Left ventricle myocardium inferior (tissue), 1 donor: ENCODE results near the gene FIBIN. TPM values are rescaled to one million over a fixed set of nuclear protein-coding genes. Genes with fewer than 3 reads are reported as not detected.
"Not testable (repeated sequence)": the region's sequence is repeated elsewhere in the genome, so short reads cannot be mapped to it uniquely, and the experiment has no call there.

Source experiments
- DNase-seq: peaks from one replicate; pipeline ENCODE4 v3.0.0-alpha.2; 2020
- H3K27ac ChIP-seq: fragments of 200-600 bp; replicated peaks from 2 replicates; pipeline ENCODE4 v1.8.0; 2021
- H3K27me3 ChIP-seq: fragments of 200-600 bp; 2 replicates; pipeline ENCODE4 v1.8.0; 2021; ENCODE audit warnings: low read depth
- H3K36me3 ChIP-seq: fragments of 200-600 bp; 2 replicates; pipeline ENCODE4 v1.8.0; 2021
- H3K4me1 ChIP-seq: fragments of 200-600 bp; 2 replicates; pipeline ENCODE4 v1.8.0; 2021
- H3K4me3 ChIP-seq: fragments of 200-600 bp; 2 replicates; pipeline ENCODE4 v1.8.0; 2021; ENCODE audit warnings: mild to moderate bottlenecking, moderate library complexity
- H3K9me3 ChIP-seq: fragments of 200-600 bp; replicated peaks from 2 replicates; pipeline ENCODE4 v1.8.0; 2021
- intact Hi-C: fragments of 100-400 bp; cut with micrococcal nuclease; formaldehyde crosslinking; loops from one replicate; pipeline ENCODE4 v1.11.0; 2022
- total RNA-seq: library from RNA; stranded (reverse); fragmentation: NEBNext Ultra II Directional; extraction: Animal tissue kit (Norgen Biotek cat#: 25700); gene quantifications from one replicate; pipeline ENCODE4 v1.2.1, GENCODE V29; 2021
- TF ChIP-seq, protein P1 (sequence below): fragments of 200-600 bp; IDR thresholded peaks from 2 replicates; pipeline ENCODE4 v1.8.0; 2021; ENCODE audit warnings: antibody characterized with exemption, mild to moderate bottlenecking, borderline replicate concordance
- donor health status: DM: no; HTN: yes; CAD: no; lungs with severe emphysema.

Gene FIBIN
- total RNA-seq, 1 donor from 2014 or later = 10.5 TPM

GRCh38 chr11:26971961-26972360, 22.0 kb upstream of the FIBIN start:
- intact Hi-C loops = no loop called here
- Histone ChIP-seq H3K27me3 (no peaks in the 10 kb centered on the region), H3K4me1 (no peaks in the 10 kb centered on the region)

GRCh38 chr11:26974069-26974783, 19.7 kb upstream of the FIBIN start:
- H3K36me3 ChIP-seq = no peaks in the 10 kb centered on the region
- H3K27ac ChIP-seq = no peak overlapping the region
- H3K9me3 ChIP-seq = peaks cover 20% of the 10 kb centered on the region
- intact Hi-C loops = no loop called here
- no peak for DNase-seq
- no peaks in the 10 kb centered on the region for H3K4me1 ChIP-seq
- TF ChIP-seq, protein P1, sequence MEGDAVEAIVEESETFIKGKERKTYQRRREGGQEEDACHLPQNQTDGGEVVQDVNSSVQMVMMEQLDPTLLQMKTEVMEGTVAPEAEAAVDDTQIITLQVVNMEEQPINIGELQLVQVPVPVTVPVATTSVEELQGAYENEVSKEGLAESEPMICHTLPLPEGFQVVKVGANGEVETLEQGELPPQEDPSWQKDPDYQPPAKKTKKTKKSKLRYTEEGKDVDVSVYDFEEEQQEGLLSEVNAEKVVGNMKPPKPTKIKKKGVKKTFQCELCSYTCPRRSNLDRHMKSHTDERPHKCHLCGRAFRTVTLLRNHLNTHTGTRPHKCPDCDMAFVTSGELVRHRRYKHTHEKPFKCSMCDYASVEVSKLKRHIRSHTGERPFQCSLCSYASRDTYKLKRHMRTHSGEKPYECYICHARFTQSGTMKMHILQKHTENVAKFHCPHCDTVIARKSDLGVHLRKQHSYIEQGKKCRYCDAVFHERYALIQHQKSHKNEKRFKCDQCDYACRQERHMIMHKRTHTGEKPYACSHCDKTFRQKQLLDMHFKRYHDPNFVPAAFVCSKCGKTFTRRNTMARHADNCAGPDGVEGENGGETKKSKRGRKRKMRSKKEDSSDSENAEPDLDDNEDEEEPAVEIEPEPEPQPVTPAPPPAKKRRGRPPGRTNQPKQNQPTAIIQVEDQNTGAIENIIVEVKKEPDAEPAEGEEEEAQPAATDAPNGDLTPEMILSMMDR = no peak
- no peaks in the 10 kb centered on the region for H3K27me3 ChIP-seq
- H3K4me3 ChIP-seq = no peak overlapping the region

More at GRCh38 chr11:26971961-26972360, 22.0 kb upstream of the FIBIN start:
- Histone ChIP-seq H3K36me3 (no peaks in the 10 kb centered on the region), H3K4me3 (no peak overlapping the region), H3K27ac (no peak overlapping the region), H3K9me3 (peaks cover 5% of the 10 kb centered on the region)
- TF ChIP-seq, protein P1 = no peak
- DNase-seq = no peak

GRCh38 chr11:26974996-26975395, 18.9 kb upstream of the FIBIN start:
- no peaks in the 10 kb centered on the region for H3K4me1 ChIP-seq
- peaks cover 28% of the 10 kb centered on the region for H3K9me3 ChIP-seq
- H3K36me3 ChIP-seq = no peaks in the 10 kb centered on the region
- no peak overlapping the region for H3K27ac ChIP-seq
- H3K4me3 ChIP-seq = no peak overlapping the region
- TF ChIP-seq, protein P1 = no peak
- intact Hi-C loops = no loop called here
- DNase-seq = no peak
- H3K27me3 ChIP-seq = no peaks in the 10 kb centered on the region

DNA sequence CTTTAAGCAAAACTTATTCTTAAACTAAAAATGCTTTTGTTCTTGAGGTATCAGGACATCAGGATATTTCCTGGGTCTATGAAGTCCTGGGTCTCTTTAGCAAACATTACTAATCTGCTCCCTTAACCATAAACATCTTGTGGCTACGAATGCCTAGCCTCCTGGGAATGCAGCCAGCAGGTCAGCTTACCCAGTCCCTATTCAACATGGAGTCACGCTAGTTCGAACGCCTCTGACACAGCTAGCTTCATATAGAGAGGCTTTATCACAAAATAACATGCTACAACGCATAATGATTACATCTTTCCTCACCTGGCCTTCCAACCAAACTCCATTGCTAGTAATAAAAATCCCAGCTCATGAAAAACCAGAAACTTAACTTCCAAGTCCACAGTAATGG, 17.5 kb upstream of the FIBIN start:
- no peak for DNase-seq
- H3K4me1 ChIP-seq = no peaks in the 10 kb centered on the region
- intact Hi-C loops = no loop called here
- H3K27me3 ChIP-seq = no peaks in the 10 kb centered on the region
- no peak overlapping the region for H3K4me3 ChIP-seq
- TF ChIP-seq, protein P1 = no peak
- H3K9me3 ChIP-seq = peaks cover 42% of the 10 kb centered on the region
- H3K36me3 ChIP-seq = no peaks in the 10 kb centered on the region
- no peak overlapping the region for H3K27ac ChIP-seq

- peaks cover 44% of the 10 kb centered on the region for H3K9me3 ChIP-seq
- intact Hi-C loops, H3K27ac ChIP-seq, DNase-seq, H3K4me1 ChIP-seq, H3K4me3 ChIP-seq, H3K36me3 ChIP-seq, H3K27me3 ChIP-seq: not testable (repeated sequence)
These were observed 16.7 kb upstream of the FIBIN start for GRCh38 chr11:26977209-26977608.

DNA sequence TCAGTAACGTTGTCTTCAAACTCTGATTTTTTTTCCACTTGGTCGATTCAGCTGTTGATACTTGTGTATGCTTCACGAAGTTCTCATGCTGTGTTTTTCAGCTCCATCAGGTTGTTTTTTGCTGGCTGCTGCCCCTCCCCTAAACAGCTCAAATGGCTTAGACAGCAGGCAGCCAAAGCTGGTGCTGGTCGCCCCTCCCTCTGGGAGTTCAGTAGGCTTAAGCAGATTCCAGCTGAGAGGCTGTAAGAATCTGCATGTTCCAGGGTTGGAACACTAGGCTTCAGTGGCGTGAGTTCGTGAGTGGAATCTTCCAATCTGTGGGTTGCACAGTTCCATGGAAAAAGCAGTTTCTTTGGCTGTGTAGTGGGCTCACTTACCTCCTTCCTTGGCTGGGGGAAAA, 10.3 kb upstream of the FIBIN start:
- TF ChIP-seq, protein P1 = no peak
- intact Hi-C loops = no loop called here

More for the DNA sequence above, 10.3 kb upstream of the FIBIN start:
- Histone ChIP-seq H3K27ac (no peak overlapping the region), H3K36me3 (no peaks in the 10 kb centered on the region), H3K4me3 (no peak overlapping the region), H3K27me3 (no peaks in the 10 kb centered on the region), H3K4me1 (no peaks in the 10 kb centered on the region), H3K9me3 (peaks cover 53% of the 10 kb centered on the region)
- DNase-seq = no peak
